Mesothelial cell of epicardium (in vitro differentiated cells): ENCODE measurements around the gene SCP2. TPM values are rescaled to one million over a fixed set of nuclear protein-coding genes. Genes with fewer than 3 reads are reported as not detected.

Experiments
- DNase-seq, 2 experiments: peaks; one replicate each; pipeline ENCODE4 v3.0.0; 2021; ENCODE audit warnings: low spot score in 2 of 2; ENCODE audit not compliant: unreplicated experiment in 2 of 2
- H3K27ac Mint-ChIP-seq: 2 replicates; pipeline ENCODE4 v1.8.0; 2021; ENCODE audit warnings: mixed read lengths
- H3K27me3 Mint-ChIP-seq: 2 replicates; pipeline ENCODE4 v1.8.0; 2021; ENCODE audit warnings: low read depth, mixed read lengths
- H3K36me3 Mint-ChIP-seq: 2 replicates; pipeline ENCODE4 v1.8.0; 2021; ENCODE audit warnings: mixed read lengths
- H3K4me1 Mint-ChIP-seq: 2 replicates; pipeline ENCODE4 v1.8.0; 2021; ENCODE audit warnings: mixed read lengths
- H3K4me3 Mint-ChIP-seq: 2 replicates; pipeline ENCODE4 v1.8.0; 2021; ENCODE audit warnings: mild to moderate bottlenecking, moderate library complexity, mixed read lengths
- H3K9me3 Mint-ChIP-seq: 2 replicates; pipeline ENCODE4 v1.8.0; 2021; ENCODE audit warnings: mixed read lengths
- total RNA-seq: library from RNA; stranded (reverse); gene quantifications from 3 replicates; pipeline ENCODE4 v1.2.1, GENCODE V29; 2021
- TF ChIP-seq, protein P1 (sequence below): fragments of 200-600 bp; sonication (generic); IDR thresholded peaks from one replicate; pipeline ENCODE4 v1.5.0; 2021; ENCODE audit warnings: antibody characterized with exemption; ENCODE audit not compliant: unreplicated experiment

SCP2 gene
- total RNA-seq, 1 donor from 2014 or later = 55.8 TPM

DNA sequence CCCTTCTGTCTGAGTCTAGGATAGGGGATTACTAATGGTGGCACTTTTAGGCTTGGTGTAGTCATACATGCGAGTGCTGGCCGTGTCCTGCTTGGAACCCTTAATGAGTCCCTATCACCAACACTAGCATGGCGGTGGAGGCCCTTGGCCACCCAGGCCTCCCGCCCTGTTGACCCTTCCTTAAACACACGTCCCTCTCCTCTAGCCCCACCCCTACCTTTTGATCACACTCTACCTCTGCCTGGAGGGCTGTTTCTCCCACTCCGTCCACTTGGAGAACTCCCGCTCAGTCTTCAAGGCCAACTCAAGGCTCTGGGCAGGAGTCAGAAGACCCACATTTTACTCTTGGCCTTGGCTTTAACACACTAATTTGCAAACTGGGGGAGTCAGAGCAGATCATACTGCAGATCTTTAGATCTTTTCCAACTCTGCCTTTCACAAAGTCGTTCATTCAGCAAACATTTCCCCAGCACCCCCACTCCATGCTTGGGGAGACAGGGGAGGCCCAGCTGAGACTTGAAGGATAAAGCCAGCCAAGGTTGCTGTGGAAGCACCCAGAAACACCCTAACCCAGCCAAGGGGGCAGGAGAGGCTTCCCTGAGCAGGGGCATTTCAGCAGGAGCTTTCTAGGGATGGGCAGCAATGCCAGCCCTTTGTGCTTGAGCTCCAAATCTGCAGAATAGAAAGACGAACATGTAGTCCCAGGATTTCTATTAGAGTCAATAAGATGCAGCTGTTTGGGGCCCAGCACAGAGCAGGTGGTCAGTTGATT is 136.9 kb downstream of the SCP2 start:
- H3K4me3 Mint-ChIP-seq = peak overlapping the region; percentile 70
- H3K4me1 Mint-ChIP-seq = peaks cover 7% of the 10 kb centered on the region
- no peaks in the 10 kb centered on the region for H3K36me3 Mint-ChIP-seq
- DNase-seq = no peak
- H3K9me3 Mint-ChIP-seq = no peaks in the 10 kb centered on the region
- no peak overlapping the region for H3K27ac Mint-ChIP-seq
- TF ChIP-seq, protein P1, sequence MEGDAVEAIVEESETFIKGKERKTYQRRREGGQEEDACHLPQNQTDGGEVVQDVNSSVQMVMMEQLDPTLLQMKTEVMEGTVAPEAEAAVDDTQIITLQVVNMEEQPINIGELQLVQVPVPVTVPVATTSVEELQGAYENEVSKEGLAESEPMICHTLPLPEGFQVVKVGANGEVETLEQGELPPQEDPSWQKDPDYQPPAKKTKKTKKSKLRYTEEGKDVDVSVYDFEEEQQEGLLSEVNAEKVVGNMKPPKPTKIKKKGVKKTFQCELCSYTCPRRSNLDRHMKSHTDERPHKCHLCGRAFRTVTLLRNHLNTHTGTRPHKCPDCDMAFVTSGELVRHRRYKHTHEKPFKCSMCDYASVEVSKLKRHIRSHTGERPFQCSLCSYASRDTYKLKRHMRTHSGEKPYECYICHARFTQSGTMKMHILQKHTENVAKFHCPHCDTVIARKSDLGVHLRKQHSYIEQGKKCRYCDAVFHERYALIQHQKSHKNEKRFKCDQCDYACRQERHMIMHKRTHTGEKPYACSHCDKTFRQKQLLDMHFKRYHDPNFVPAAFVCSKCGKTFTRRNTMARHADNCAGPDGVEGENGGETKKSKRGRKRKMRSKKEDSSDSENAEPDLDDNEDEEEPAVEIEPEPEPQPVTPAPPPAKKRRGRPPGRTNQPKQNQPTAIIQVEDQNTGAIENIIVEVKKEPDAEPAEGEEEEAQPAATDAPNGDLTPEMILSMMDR = no peak
- H3K27me3 Mint-ChIP-seq = peaks cover 64% of the 10 kb centered on the region

DNA sequence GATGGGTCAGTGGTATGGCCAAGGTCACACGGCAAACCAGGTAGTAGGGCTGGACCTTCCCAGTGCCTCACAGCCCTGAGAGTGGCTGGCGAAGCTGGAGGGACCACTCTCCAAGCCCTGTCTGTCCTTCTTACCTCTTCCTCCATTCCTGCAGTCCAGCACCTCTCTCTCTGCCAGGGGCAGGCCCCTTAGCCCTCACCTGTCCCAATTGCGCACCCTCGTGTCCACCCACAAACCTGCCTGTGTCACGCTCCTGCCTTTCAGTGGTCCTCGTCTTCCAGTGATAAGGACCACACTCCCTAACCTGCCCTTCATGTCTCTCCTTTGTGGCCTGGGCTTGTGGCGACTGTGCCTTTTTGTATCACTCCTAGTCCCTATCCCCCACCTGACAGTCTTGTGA is 138.3 kb downstream of the SCP2 start:
- Mint-ChIP-seq H3K4me3 (no peak overlapping the region), H3K27me3 (peaks cover 49% of the 10 kb centered on the region)
- TF ChIP-seq, protein P1 = no peak

DNA sequence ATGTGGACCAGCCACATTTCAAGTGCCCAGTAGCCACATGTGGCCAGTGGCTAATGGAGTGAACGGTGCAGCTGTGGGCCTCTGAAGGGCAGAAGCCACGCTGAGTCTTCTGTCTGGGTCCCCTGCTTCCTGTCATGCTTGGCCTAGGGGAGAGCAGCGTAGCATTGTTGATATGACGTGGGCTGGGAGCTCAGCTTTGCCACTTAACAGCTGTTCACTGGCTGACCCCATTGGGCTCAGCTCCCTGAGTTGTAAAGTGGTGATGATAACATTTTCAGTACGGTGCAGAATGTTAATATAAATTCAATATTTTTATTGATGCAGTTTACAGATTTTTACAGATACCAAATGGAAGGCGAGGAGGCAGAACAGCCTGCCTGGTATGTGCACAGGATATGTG is 139.4 kb downstream of the SCP2 start:
- DNase-seq = no peak
- Mint-ChIP-seq H3K9me3 (no peaks in the 10 kb centered on the region), H3K27me3 (peaks cover 38% of the 10 kb centered on the region), H3K27ac (no peak overlapping the region), H3K36me3 (no peaks in the 10 kb centered on the region), H3K4me3 (no peak overlapping the region), H3K4me1 (peaks cover 7% of the 10 kb centered on the region)
- TF ChIP-seq, protein P1 = no peak

More for the DNA sequence above, 138.3 kb downstream of the SCP2 start:
- H3K27ac Mint-ChIP-seq = no peak overlapping the region
- DNase-seq = no peak
- no peaks in the 10 kb centered on the region for H3K36me3 Mint-ChIP-seq
- H3K9me3 Mint-ChIP-seq = no peaks in the 10 kb centered on the region
- H3K4me1 Mint-ChIP-seq = peaks cover 7% of the 10 kb centered on the region

DNA sequence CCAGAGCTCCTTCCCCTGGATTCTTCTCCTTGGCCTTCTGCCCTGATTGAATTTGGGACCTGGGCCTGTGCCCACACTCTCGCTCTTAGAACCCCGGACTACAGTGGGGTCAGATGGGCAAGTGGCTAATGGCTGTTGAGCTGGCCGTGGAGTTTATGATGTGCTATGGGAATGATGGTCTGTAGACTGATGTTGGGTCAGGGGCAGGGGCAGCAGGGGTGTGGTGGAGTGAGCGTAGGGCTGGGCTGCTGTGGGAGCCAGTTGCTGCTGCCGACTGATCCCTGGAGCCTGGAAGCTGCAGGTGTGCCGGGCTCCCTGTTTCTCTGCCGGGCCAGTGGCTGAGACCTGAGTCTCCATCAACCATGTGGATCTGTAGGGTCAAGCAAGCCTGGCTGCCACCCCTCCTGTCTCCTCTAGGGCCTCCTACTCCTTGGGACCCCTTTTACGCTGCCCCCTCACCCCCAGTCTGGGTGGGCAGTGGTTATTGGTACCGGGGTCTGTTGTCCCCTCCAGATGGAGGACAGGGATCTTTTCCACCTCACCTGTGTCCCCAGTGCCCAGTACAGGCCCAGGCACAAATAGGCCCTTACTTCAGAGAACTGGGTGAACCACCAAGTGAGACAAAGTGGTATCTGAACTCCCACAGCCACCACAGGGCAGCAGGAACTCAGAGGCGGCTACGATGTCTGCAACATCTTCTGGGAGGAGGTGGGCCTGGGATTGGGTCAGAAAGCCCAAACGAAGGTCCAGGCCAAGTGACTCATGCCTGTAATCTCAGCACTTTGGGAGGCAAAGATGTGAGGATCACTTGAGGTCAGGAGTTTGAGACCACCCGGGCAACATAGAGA is 140.0 kb downstream of the SCP2 start:
- H3K27ac Mint-ChIP-seq = no peak overlapping the region
- no peak for DNase-seq
- no peak overlapping the region for H3K4me3 Mint-ChIP-seq
- no peaks in the 10 kb centered on the region for H3K9me3 Mint-ChIP-seq
- TF ChIP-seq, protein P1 = no peak
- no peaks in the 10 kb centered on the region for H3K36me3 Mint-ChIP-seq
- H3K27me3 Mint-ChIP-seq = peaks cover 34% of the 10 kb centered on the region
- H3K4me1 Mint-ChIP-seq = peaks cover 7% of the 10 kb centered on the region

DNA sequence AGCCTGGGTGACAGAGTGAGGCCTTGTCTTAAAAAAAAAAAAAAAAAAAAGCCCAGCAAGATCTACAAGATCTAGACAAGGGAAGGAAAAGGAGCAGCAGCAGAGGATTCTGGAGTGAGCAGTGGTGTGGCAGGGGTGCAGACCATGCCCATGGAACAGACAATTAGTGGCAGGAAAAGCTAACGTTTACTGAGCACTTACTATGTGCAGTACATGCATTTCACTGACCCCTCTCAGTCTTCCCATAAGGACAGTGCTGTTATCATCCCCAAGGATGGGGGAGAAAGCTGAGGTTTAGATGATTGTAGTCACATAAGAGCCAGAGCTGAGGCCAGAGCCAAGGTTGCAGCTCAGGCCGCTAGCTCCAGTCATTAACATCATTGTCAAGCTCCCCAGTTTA is 140.8 kb downstream of the SCP2 start:
- Mint-ChIP-seq H3K4me3 (no peak overlapping the region), H3K9me3 (no peaks in the 10 kb centered on the region), H3K27ac (no peak overlapping the region), H3K36me3 (no peaks in the 10 kb centered on the region), H3K4me1 (peaks cover 6% of the 10 kb centered on the region), H3K27me3 (peaks cover 29% of the 10 kb centered on the region)
- DNase-seq = no peak
- TF ChIP-seq, protein P1 = no peak
